Stimulated activated CD4-positive, alpha-beta T cell treated with anti-CD3 and anti-CD28 coated beads, Interleukin-12 subunit alpha, Interleukin-12 subunit beta, amount 100 ng/mL, for 48 hours (primary cell): ENCODE data around the gene SPTBN5.

Experiments used
- DNase-seq, 3 donors: peaks; one replicate each; pipeline ENCODE4 v3.0.0-alpha.2; 2020; ENCODE audit warnings: low read depth in 2 of 3, low spot score in 1 of 3

The SPTBN5 gene

GRCh38 chr15:41904541-41905005 is 10.7 kb upstream of the SPTBN5 start:
- DNase-seq = peak; percentile 37 to 60 (median 40)

- DNase-seq = no peak
Observed at GRCh38 chr15:41903782-41904181, 9.9 kb upstream of the SPTBN5 start.

GRCh38 chr15:41901431-41901830 is 7.6 kb upstream of the SPTBN5 start:
- no peak for DNase-seq

- no peak for DNase-seq
Observed at GRCh38 chr15:41900526-41901380, 6.9 kb upstream of the SPTBN5 start.

- DNase-seq = no peak
Observed at GRCh38 chr15:41899854-41900442, 6.1 kb upstream of the SPTBN5 start.

GRCh38 chr15:41897363-41897799 is 3.5 kb upstream of the SPTBN5 start:
- DNase-seq = no peak

- no peak for DNase-seq
Observed at GRCh38 chr15:41896566-41896965, 2.7 kb upstream of the SPTBN5 start.

- DNase-seq = no peak
Observed at GRCh38 chr15:41895957-41896356, 2.1 kb upstream of the SPTBN5 start.

GRCh38 chr15:41895491-41895890 is 1.6 kb upstream of the SPTBN5 start:
- no peak for DNase-seq

GRCh38 chr15:41894791-41895463 is 1.1 kb upstream of the SPTBN5 start:
- peak; percentile 46 to 50 (median 48) for DNase-seq

- no peak for DNase-seq
Observed at GRCh38 chr15:41894251-41894790, 468 bp upstream of the SPTBN5 start.

GRCh38 chr15:41892621-41893421 is 1.0 kb downstream of the SPTBN5 start:
- DNase-seq = no peak

- no peak for DNase-seq
Observed at GRCh38 chr15:41891946-41892345, 1.9 kb downstream of the SPTBN5 start.

- no peak for DNase-seq
Observed at GRCh38 chr15:41891226-41891625, 2.6 kb downstream of the SPTBN5 start.

GRCh38 chr15:41890050-41890690 is 3.7 kb downstream of the SPTBN5 start:
- DNase-seq = no peak

- no peak for DNase-seq
Observed at GRCh38 chr15:41888662-41889253, 5.1 kb downstream of the SPTBN5 start.

- DNase-seq = no peak
Observed at GRCh38 chr15:41887893-41888292, 6.0 kb downstream of the SPTBN5 start.

GRCh38 chr15:41887161-41887560 is 6.7 kb downstream of the SPTBN5 start:
- DNase-seq = no peak

GRCh38 chr15:41886741-41887140 is 7.1 kb downstream of the SPTBN5 start:
- no peak for DNase-seq

GRCh38 chr15:41885841-41886240 is 8.0 kb downstream of the SPTBN5 start:
- DNase-seq = no peak
